Measurements from ENCODE around the gene GNL1.

Gene GNL1

DNA sequence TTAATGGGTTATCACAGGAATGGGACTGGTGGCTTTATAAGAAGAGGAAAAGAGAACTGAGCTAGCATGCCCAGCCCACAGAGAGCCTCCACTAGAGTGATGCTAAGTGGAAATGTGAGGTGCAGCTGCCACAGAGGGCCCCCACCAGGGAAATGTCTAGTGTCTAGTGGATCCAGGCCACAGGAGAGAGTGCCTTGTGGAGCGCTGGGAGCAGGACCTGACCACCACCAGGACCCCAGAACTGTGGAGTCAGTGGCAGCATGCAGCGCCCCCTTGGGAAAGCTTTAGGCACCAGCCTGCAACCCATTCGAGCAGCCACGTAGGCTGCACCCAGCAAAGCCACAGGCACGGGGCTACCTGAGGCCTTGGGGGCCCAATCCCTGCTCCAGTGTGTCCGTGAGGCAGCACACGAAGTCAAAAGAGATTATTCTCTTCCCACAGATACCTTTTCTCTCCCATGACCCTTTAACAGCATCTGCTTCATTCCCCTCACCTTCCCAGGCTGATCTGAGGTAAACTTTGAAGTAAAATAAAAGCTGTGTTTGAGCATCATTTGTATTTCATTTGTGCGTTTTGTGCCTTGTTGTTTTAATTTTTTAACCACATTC is 62.5 kb downstream of the GNL1 start:
- no peak for DNase-seq

DNA sequence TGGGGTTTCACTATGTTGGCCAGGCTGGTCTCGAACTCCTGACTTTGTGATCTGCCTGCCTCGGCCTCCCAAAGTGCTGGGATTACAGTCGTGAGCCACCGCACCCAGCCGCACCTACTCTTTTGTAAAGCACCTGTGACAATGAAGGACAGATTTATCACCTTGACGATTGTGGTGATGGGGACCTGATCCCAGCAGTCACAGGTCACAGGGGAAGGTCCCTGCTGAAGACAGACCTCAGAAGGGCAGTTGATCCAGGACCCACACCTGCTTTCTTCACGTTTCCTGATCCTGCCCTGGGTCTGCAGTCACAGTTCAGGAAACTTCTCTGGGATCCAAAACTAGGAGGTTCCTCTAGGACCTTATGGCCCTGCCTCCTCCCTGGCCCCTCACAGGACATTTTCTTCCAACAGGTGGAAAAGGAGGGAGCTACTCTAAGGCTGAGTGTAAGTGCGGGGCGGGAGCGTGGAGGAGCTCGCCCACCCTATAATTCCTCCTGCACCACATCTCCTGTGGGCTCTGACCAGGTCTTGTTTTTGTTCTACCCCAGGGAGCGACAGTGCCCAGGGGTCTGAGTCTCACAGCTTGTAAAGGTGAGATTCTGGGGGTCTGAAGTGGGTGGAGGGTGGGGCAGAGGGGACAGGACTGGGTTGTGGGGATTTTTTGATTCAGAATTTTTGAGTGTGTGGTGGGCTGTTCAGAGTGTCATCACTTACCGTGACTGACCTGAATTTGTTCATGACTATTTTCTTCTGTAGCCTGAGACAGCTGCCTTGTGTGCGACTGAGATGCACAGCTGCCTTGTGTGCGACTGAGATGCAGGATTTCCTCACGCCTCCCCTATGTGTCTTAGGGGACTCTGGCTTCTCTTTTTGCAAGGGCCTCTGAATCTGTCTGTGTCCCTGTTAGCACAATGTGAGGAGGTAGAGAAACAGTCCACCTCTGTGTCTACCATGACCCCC is 64.0 kb downstream of the GNL1 start:
- no peak for DNase-seq
